ENCODE measurements around the gene PDE4B. TPM values are rescaled to one million over a fixed set of nuclear protein-coding genes. Genes with fewer than 3 reads are reported as not detected.

The PDE4B gene
- polyA plus RNA-seq, 1 experiment, result 17.6 TPM

- H3K27me3 ChIP-seq (ENCODE audit: control insufficient read depth, insufficient read depth, low read length), result no peaks in the 10 kb centered on the region
- DNase-seq (ENCODE audit: low read depth, low spot score), result no peak
- ChIA-PET POLR2A (no interaction called here), CTCF (interaction anchor here (0.7 to 20.2 kb wide), 5 partner anchors 12 to 246 kb away, joined by 3 to 484 read pairs (median 4); no protein-coding TSS in a partner anchor)
- H3K9me3 ChIP-seq (ENCODE audit: control insufficient read depth, insufficient read depth, low read length), result no peaks in the 10 kb centered on the region
- H3K27ac ChIP-seq (ENCODE audit: low read depth, low read length), result no peak overlapping the region
- H3K4me3 ChIP-seq (ENCODE audit: low read depth, low read length), result no peak overlapping the region
- TF ChIP-seq CTCF (IDR thresholded peaks at IDR 0.05; ENCODE audit: low read depth, low read length), result no peak
Observed at GRCh38 chr1:66258404-66259105, 465.9 kb downstream of the PDE4B start.

- CTCF ChIA-PET, result interaction anchor here (0.6 to 20.2 kb wide), 3 partner anchors 21 to 185 kb away, joined by 3 to 484 read pairs (median 3); no protein-coding TSS in a partner anchor
- no peak for DNase-seq (ENCODE audit: low read depth, low spot score)
- Histone ChIP-seq H3K27ac (ENCODE audit: low read depth, low read length) (no peak overlapping the region), H3K9me3 (ENCODE audit: control insufficient read depth, insufficient read depth, low read length) (no peaks in the 10 kb centered on the region), H3K27me3 (ENCODE audit: control insufficient read depth, insufficient read depth, low read length) (no peaks in the 10 kb centered on the region), H3K4me3 (ENCODE audit: low read depth, low read length) (no peak overlapping the region)
- POLR2A ChIA-PET, result no interaction called here
- no peak for TF ChIP-seq CTCF (IDR thresholded peaks at IDR 0.05; ENCODE audit: low read depth, low read length)
Observed at GRCh38 chr1:66261364-66261763, 468.7 kb downstream of the PDE4B start.

GRCh38 chr1:66262208-66262963 is 469.7 kb downstream of the PDE4B start:
- ChIA-PET CTCF (interaction anchor here (1.0 kb wide), 2 partner anchors 184 kb away, joined by 3 to 5 read pairs; no protein-coding TSS in a partner anchor), POLR2A (no interaction called here)
- H3K27me3 ChIP-seq (ENCODE audit: control insufficient read depth, insufficient read depth, low read length), result no peaks in the 10 kb centered on the region
- H3K27ac ChIP-seq (ENCODE audit: low read depth, low read length), result no peak overlapping the region
- H3K9me3 ChIP-seq (ENCODE audit: control insufficient read depth, insufficient read depth, low read length), result no peaks in the 10 kb centered on the region
- H3K4me3 ChIP-seq (ENCODE audit: low read depth, low read length), result no peak overlapping the region
- no peak for DNase-seq (ENCODE audit: low read depth, low spot score)
- TF ChIP-seq CTCF (IDR thresholded peaks at IDR 0.05; ENCODE audit: low read depth, low read length), result no peak

- Histone ChIP-seq H3K27me3 (ENCODE audit: control insufficient read depth, insufficient read depth, low read length) (no peaks in the 10 kb centered on the region), H3K27ac (ENCODE audit: low read depth, low read length) (no peak overlapping the region), H3K9me3 (ENCODE audit: control insufficient read depth, insufficient read depth, low read length) (no peaks in the 10 kb centered on the region), H3K4me3 (ENCODE audit: low read depth, low read length) (no peak overlapping the region)
- DNase-seq (ENCODE audit: low read depth, low spot score), result no peak
- POLR2A ChIA-PET, result no interaction called here
- no peak for TF ChIP-seq CTCF (IDR thresholded peaks at IDR 0.05; ENCODE audit: low read depth, low read length)
- CTCF ChIA-PET, result interaction anchor here (2.2 to 2.8 kb wide), 2 partner anchors 171 to 239 kb away, joined by 9 to 12 read pairs; no protein-coding TSS in a partner anchor
Observed at GRCh38 chr1:66265268-66265667, 472.6 kb downstream of the PDE4B start.

GRCh38 chr1:66265796-66266195 is 473.1 kb downstream of the PDE4B start:
- Histone ChIP-seq H3K27ac (ENCODE audit: low read depth, low read length) (no peak overlapping the region), H3K9me3 (ENCODE audit: control insufficient read depth, insufficient read depth, low read length) (no peaks in the 10 kb centered on the region), H3K4me3 (ENCODE audit: low read depth, low read length) (no peak overlapping the region), H3K27me3 (ENCODE audit: control insufficient read depth, insufficient read depth, low read length) (no peaks in the 10 kb centered on the region)
- no peak for TF ChIP-seq CTCF (IDR thresholded peaks at IDR 0.05; ENCODE audit: low read depth, low read length)
- ChIA-PET POLR2A (no interaction called here), CTCF (interaction anchor here (1.7 to 2.8 kb wide), 2 partner anchors 170 to 180 kb away, joined by 6 to 12 read pairs; no protein-coding TSS in a partner anchor)
- no peak for DNase-seq (ENCODE audit: low read depth, low spot score)
